ENCODE measurements around the gene ZNF644.
"Not testable (repeated sequence)": the region's sequence is repeated elsewhere in the genome, so short reads cannot be mapped to it uniquely, and the experiment has no call there.

Gene ZNF644

DNA sequence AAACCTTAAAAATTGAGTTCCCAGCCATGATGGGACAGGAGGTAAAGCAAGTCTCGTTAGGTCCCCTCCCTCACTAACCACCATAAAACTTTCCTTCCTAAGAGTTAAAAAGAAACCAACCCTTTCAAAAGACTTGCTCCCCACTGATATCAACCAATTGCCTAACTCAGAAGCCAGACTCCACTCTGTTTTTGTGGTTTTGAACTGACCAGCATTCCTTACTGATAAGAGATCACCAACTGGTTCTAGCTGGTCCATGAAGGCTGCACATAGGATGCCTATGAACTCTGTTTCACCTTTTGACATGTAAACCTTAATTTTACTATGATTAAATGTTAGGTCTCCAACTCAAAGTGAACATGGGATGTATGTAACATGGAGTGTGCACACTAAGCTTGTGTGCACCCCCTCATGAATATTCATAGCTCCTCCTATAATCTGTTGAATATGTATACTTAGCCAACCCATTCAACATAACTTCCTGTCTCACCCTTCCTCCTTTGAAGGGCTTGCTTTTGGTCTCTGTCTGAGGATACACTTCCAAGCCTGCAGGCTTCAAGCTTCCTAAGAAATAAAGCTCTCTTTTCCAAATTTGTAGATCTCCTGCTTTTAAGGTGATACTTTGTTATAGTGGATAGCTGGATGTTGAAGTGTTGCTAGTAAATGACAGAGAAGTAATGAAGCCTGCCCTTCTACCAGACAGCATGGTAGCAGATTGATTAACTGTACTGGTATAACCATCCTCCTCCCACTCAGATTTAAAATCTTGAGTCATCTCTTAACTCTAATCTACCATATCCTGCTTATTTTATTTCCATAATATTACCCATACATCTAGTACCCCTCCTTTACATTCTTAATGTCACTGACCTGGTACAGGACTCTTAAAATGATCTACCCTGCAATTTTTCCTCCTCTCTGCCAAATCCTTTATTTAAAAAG, 95.6 kb downstream of the ZNF644 start:
- DNase-seq (ENCODE audit: low spot score): no peak

DNA sequence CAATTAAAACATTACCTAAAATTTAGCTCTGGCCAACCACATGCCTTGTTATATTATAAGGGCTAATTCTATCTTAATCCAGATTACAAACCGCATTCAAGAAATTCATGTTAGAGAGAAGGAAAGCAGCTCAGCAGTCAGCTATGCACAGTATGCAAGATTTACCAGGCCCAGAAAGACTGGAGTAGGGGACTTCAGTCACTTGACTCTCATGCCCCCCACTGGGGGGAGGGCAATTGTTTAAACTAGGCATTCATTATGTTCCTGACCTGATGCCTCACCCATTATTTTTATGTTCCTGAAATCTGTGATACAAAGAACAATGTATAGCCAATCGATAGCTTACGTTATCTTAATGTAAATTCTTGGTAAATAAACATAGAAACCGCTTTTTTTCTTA, 96.9 kb downstream of the ZNF644 start:
- DNase-seq (ENCODE audit: low spot score): no peak

- no peak for DNase-seq (ENCODE audit: low spot score)
These were observed 98.8 kb downstream of the ZNF644 start for GRCh38 chr1:90922996-90923395.

- DNase-seq (ENCODE audit: low spot score): no peak
These were observed 99.6 kb downstream of the ZNF644 start for GRCh38 chr1:90922202-90922601.

DNA sequence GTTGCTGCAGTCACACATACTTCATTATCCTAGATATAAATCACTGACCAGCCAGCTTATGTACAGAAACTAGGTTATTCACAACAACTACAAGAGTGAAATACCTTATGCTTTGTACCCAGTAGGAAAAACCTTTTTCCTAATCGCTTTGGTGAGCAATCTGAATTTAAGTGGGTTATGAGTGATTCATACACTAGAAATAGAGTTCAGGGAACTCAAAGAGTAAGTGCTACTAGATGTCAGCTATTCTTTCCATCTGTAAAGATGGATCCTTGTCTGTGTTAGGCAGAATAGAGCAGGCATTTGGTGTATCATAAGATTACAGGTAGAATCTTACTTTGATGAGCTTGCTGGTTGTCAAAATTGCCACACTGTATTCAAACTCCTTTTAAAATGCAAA, 101.9 kb downstream of the ZNF644 start:
- DNase-seq (ENCODE audit: low spot score): no peak

DNA sequence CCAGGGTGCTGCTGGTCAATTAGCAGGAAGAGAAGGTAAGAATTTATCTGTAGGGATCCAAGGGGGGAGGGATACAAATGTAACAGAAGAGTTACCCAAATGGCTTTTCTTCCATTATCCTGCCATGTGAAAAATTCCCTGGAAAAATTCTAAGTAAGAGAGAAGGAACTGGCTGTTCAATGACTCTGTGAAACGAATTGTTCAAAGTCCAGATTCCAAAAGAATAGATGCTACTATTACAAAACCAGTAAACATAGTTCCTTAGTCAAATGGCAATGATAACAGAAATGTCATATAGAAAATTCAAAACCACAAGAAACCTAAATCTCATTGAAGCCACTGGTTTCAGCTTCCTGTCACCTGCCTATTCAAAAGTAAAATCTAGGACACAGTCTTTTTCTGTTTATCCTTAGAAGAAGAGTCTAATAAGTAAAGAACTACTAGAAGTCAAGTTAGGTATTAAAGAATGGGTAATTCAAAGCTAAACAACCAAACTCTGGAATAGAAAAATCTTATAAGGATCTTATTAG, 102.6 kb downstream of the ZNF644 start:
- DNase-seq (ENCODE audit: low spot score): no peak

GRCh38 chr1:90911353-90911752, 110.5 kb downstream of the ZNF644 start:
- DNase-seq (ENCODE audit: low spot score): no peak

- DNase-seq (ENCODE audit: low spot score): no peak
These were observed 119.2 kb downstream of the ZNF644 start for GRCh38 chr1:90902672-90903071.

DNA sequence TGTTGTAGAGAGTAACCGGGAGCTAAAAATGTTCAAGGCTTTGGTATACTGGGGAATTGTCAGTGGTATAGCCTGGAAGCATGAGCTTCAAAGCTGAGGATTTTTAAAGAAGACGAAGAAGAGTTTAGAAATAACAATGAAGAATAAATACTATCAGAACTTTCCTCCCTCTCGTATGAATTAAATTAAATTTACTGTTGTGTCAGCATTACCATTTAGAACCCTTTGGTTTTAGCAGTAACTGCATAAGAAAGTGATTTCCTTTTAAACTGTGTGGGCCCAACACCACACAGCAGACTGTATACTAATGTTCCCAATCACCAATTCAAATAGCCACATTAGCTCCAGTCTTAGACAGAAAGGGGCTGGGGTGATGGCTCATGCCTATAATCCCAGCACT, 122.6 kb downstream of the ZNF644 start:
- no peak for DNase-seq (ENCODE audit: low spot score)

- not testable (repeated sequence) for DNase-seq (ENCODE audit: low spot score)
These were observed 128.2 kb downstream of the ZNF644 start for GRCh38 chr1:90893679-90894078.

DNA sequence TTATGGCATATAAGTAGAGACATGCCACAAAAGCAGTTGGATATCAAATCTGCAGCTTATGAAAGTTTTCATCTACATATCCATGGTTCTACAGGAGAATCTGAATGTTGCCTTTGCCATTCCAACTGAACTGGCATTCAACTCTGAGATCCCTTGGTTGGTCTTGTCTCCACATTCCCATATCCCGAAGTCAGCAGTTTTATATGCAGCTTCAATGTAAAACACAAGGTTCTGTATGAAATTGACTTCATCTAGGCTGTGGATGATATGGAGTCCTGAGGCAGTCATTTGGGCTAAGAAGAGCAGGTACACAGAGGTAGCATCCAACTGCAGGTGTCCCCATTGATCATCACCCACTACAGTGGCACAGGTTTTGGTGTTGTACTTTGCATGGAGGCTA, 129.0 kb downstream of the ZNF644 start:
- not testable (repeated sequence) for DNase-seq (ENCODE audit: low spot score)

DNA sequence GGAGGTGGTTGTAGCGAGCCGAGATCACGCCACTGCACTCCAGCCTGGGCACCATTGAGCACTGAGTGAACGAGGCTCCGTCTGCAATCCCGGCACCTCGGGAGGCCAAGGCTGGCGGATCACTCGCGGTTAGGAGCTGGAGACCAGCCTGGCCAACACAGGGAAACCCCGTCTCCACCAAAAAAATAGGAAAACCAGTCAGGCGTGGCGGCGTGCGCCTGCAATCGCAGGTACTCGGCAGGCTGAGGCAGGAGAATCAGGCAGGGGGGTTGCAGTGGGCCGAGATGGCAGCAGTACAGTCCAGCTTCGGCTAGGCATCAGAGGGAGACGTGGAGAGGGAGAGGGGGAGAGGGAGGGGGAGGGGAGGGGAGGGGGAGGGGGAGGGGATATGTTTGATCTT, 129.6 kb downstream of the ZNF644 start:
- DNase-seq (ENCODE audit: low spot score): not testable (repeated sequence)

- DNase-seq (ENCODE audit: low spot score): not testable (repeated sequence)
These were observed 130.1 kb downstream of the ZNF644 start for GRCh38 chr1:90891756-90892155.

- no peak for DNase-seq (ENCODE audit: low spot score)
These were observed 139.6 kb downstream of the ZNF644 start for GRCh38 chr1:90882221-90882620.

DNA sequence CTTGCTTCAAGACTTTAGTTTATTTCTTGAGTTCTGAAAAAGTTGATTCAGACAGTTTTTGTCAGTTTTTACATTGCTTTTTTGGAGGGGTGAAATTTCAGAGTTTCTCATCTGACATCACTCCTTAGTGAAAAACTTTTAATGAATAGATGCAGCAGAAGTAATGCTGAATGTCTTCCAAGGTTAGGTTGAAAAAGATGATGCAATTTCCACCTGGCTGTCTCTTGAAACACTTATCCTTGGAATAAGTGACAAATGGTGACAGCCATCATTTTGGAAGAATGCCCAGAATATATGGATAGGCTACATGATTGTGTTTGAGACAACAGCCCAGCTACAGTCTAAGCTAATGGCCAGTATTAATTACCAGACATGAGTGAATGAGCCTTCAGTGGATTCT, 140.8 kb downstream of the ZNF644 start:
- no peak for DNase-seq (ENCODE audit: low spot score)

- no peak for DNase-seq (ENCODE audit: low spot score)
These were observed 142.6 kb downstream of the ZNF644 start for GRCh38 chr1:90879281-90879680.

DNA sequence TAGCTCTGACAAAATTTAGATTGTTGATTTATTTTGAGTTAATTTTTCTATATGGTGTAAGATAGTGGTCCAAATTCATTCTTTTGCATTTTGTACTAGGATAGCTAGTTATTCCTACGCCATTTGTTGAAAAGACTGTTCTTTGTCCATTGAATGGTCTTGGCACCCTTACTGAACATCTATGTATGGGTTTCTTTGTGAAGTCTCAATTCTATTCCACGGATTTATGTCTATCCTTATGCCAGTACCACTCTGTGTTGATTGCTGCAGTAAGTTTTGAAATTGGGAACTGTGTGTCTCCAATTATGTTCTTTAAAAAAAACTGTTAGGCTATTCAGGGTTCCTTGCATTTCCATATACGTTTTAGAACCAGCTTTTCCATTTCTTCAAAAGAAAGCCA, 145.7 kb downstream of the ZNF644 start:
- no peak for DNase-seq (ENCODE audit: low spot score)
